Measurements from ENCODE around the gene BEND5.
A peak's percentile ranks its signal among the peaks of the same experiment; 100 is the strongest.

BEND5 gene

GRCh38 chr1:48697066-48697707 is 79.5 kb downstream of the BEND5 start:
- Histone ChIP-seq H4K8ac (ENCODE audit: low read depth, low read length) (no peak overlapping the region), H3K18ac (ENCODE audit: low read length) (no peak overlapping the region), H3K27ac (ENCODE audit: low read depth, low read length) (no peak overlapping the region), H3K9ac (ENCODE audit: low read length) (no peak overlapping the region), H3K27me3 (ENCODE audit: insufficient read depth, low read length, poor library complexity) (no peaks in the 10 kb centered on the region), H3K4me2 (ENCODE audit: low read length) (no peak overlapping the region), H3K4ac (ENCODE audit: low read depth, low read length) (no peak overlapping the region), H3K4me1 (ENCODE audit: control insufficient read depth, low read depth, low read length) (no peaks in the 10 kb centered on the region), H4K5ac (ENCODE audit: low read length) (no peak overlapping the region), H3K56ac (ENCODE audit: low read length) (no peak overlapping the region), H3K79me2 (ENCODE audit: control insufficient read depth, insufficient read depth, low read length) (no peaks in the 10 kb centered on the region), H3K79me1 (ENCODE audit: low read length) (no peaks in the 10 kb centered on the region), H2BK5ac (ENCODE audit: low read length) (no peak overlapping the region), H2AK5ac (ENCODE audit: low read length) (no peak overlapping the region), H3K4me3 (ENCODE audit: low read length) (no peak overlapping the region), H3K23ac (ENCODE audit: low read length) (no peak overlapping the region), H3K36me3 (ENCODE audit: control insufficient read depth, insufficient read depth, low read length) (no peaks in the 10 kb centered on the region), H2BK120ac (ENCODE audit: low read depth, low read length) (no peak overlapping the region), H2BK15ac (replicated peaks; ENCODE audit: low read depth) (no peak overlapping the region)
- DNase-seq: peak; percentile 69
- no CpG with 5 or more reads among the region's 5 CpGs for WGBS (ENCODE audit: extremely low coverage, insufficient coverage, low lambda C conversion rate)

GRCh38 chr1:48695161-48695560 is 81.5 kb downstream of the BEND5 start:
- no peak overlapping the region for H2BK120ac ChIP-seq (ENCODE audit: low read depth, low read length)
- H4K5ac ChIP-seq (ENCODE audit: low read length): no peak overlapping the region
- no peaks in the 10 kb centered on the region for H3K79me2 ChIP-seq (ENCODE audit: control insufficient read depth, insufficient read depth, low read length)
- H3K36me3 ChIP-seq (ENCODE audit: control insufficient read depth, insufficient read depth, low read length): no peaks in the 10 kb centered on the region
- DNase-seq: no peak
- no peaks in the 10 kb centered on the region for H3K27me3 ChIP-seq (ENCODE audit: insufficient read depth, low read length, poor library complexity)
- no peak overlapping the region for H2AK5ac ChIP-seq (ENCODE audit: low read length)
- H3K18ac ChIP-seq (ENCODE audit: low read length): no peak overlapping the region
- H4K8ac ChIP-seq (ENCODE audit: low read depth, low read length): no peak overlapping the region
- H3K4me3 ChIP-seq (ENCODE audit: low read length): no peak overlapping the region
- H3K79me1 ChIP-seq (ENCODE audit: low read length): no peaks in the 10 kb centered on the region
- no CpG with 5 or more reads among the region's 2 CpGs for WGBS (ENCODE audit: extremely low coverage, insufficient coverage, low lambda C conversion rate)
- no peak overlapping the region for H3K23ac ChIP-seq (ENCODE audit: low read length)
- no peaks in the 10 kb centered on the region for H3K4me1 ChIP-seq (ENCODE audit: control insufficient read depth, low read depth, low read length)
- no peak overlapping the region for H2BK5ac ChIP-seq (ENCODE audit: low read length)
- no peak overlapping the region for H3K9ac ChIP-seq (ENCODE audit: low read length)
- no peak overlapping the region for H3K4ac ChIP-seq (ENCODE audit: low read depth, low read length)
- no peak overlapping the region for H3K27ac ChIP-seq (ENCODE audit: low read depth, low read length)
- no peak overlapping the region for H3K4me2 ChIP-seq (ENCODE audit: low read length)
- no peak overlapping the region for H2BK15ac ChIP-seq (replicated peaks; ENCODE audit: low read depth)
- no peak overlapping the region for H3K56ac ChIP-seq (ENCODE audit: low read length)

GRCh38 chr1:48693674-48694320 is 82.9 kb downstream of the BEND5 start:
- H3K27ac ChIP-seq (ENCODE audit: low read depth, low read length): no peak overlapping the region
- H4K8ac ChIP-seq (ENCODE audit: low read depth, low read length): no peak overlapping the region
- no peak overlapping the region for H3K4ac ChIP-seq (ENCODE audit: low read depth, low read length)
- H3K56ac ChIP-seq (ENCODE audit: low read length): no peak overlapping the region
- no peak overlapping the region for H3K18ac ChIP-seq (ENCODE audit: low read length)
- no peak for DNase-seq
- no peak overlapping the region for H3K23ac ChIP-seq (ENCODE audit: low read length)
- no peak overlapping the region for H2AK5ac ChIP-seq (ENCODE audit: low read length)
- H3K9ac ChIP-seq (ENCODE audit: low read length): no peak overlapping the region
- H2BK120ac ChIP-seq (ENCODE audit: low read depth, low read length): no peak overlapping the region
- WGBS (ENCODE audit: extremely low coverage, insufficient coverage, low lambda C conversion rate): no CpG with 5 or more reads among the region's 12 CpGs
- no peak overlapping the region for H3K4me3 ChIP-seq (ENCODE audit: low read length)
- H2BK5ac ChIP-seq (ENCODE audit: low read length): no peak overlapping the region
- no peaks in the 10 kb centered on the region for H3K79me1 ChIP-seq (ENCODE audit: low read length)
- H3K4me2 ChIP-seq (ENCODE audit: low read length): no peak overlapping the region
- H3K36me3 ChIP-seq (ENCODE audit: control insufficient read depth, insufficient read depth, low read length): no peaks in the 10 kb centered on the region
- no peaks in the 10 kb centered on the region for H3K27me3 ChIP-seq (ENCODE audit: insufficient read depth, low read length, poor library complexity)
- no peaks in the 10 kb centered on the region for H3K79me2 ChIP-seq (ENCODE audit: control insufficient read depth, insufficient read depth, low read length)
- H4K5ac ChIP-seq (ENCODE audit: low read length): no peak overlapping the region
- no peak overlapping the region for H2BK15ac ChIP-seq (replicated peaks; ENCODE audit: low read depth)
- no peaks in the 10 kb centered on the region for H3K4me1 ChIP-seq (ENCODE audit: control insufficient read depth, low read depth, low read length)

- Histone ChIP-seq H2BK15ac (replicated peaks; ENCODE audit: low read depth) (no peak overlapping the region), H4K5ac (ENCODE audit: low read length) (no peak overlapping the region), H3K27me3 (ENCODE audit: insufficient read depth, low read length, poor library complexity) (no peaks in the 10 kb centered on the region), H3K79me1 (ENCODE audit: low read length) (no peaks in the 10 kb centered on the region), H3K79me2 (ENCODE audit: control insufficient read depth, insufficient read depth, low read length) (no peaks in the 10 kb centered on the region), H3K9ac (ENCODE audit: low read length) (no peak overlapping the region), H3K4me2 (ENCODE audit: low read length) (no peak overlapping the region), H3K4me1 (ENCODE audit: control insufficient read depth, low read depth, low read length) (no peaks in the 10 kb centered on the region), H3K23ac (ENCODE audit: low read length) (no peak overlapping the region), H3K4me3 (ENCODE audit: low read length) (no peak overlapping the region), H3K27ac (ENCODE audit: low read depth, low read length) (no peak overlapping the region), H3K36me3 (ENCODE audit: control insufficient read depth, insufficient read depth, low read length) (no peaks in the 10 kb centered on the region), H3K18ac (ENCODE audit: low read length) (no peak overlapping the region), H2BK120ac (ENCODE audit: low read depth, low read length) (no peak overlapping the region), H2BK5ac (ENCODE audit: low read length) (no peak overlapping the region), H3K56ac (ENCODE audit: low read length) (no peak overlapping the region), H4K8ac (ENCODE audit: low read depth, low read length) (no peak overlapping the region), H3K4ac (ENCODE audit: low read depth, low read length) (no peak overlapping the region), H2AK5ac (ENCODE audit: low read length) (no peak overlapping the region)
- no peak for DNase-seq
- WGBS (ENCODE audit: extremely low coverage, insufficient coverage, low lambda C conversion rate): no CpG with 5 or more reads among the region's 11 CpGs
Measured at GRCh38 chr1:48693180-48693579, 83.5 kb downstream of the BEND5 start.

- no peak overlapping the region for H3K4me2 ChIP-seq (ENCODE audit: low read length)
- no peak overlapping the region for H3K9ac ChIP-seq (ENCODE audit: low read length)
- no peak overlapping the region for H2AK5ac ChIP-seq (ENCODE audit: low read length)
- no peaks in the 10 kb centered on the region for H3K36me3 ChIP-seq (ENCODE audit: control insufficient read depth, insufficient read depth, low read length)
- no peaks in the 10 kb centered on the region for H3K27me3 ChIP-seq (ENCODE audit: insufficient read depth, low read length, poor library complexity)
- H3K4me3 ChIP-seq (ENCODE audit: low read length): no peak overlapping the region
- H4K8ac ChIP-seq (ENCODE audit: low read depth, low read length): no peak overlapping the region
- H3K79me1 ChIP-seq (ENCODE audit: low read length): no peaks in the 10 kb centered on the region
- H2BK5ac ChIP-seq (ENCODE audit: low read length): no peak overlapping the region
- no CpG with 5 or more reads among the region's 9 CpGs for WGBS (ENCODE audit: extremely low coverage, insufficient coverage, low lambda C conversion rate)
- H3K56ac ChIP-seq (ENCODE audit: low read length): no peak overlapping the region
- no peak overlapping the region for H3K23ac ChIP-seq (ENCODE audit: low read length)
- H3K4ac ChIP-seq (ENCODE audit: low read depth, low read length): no peak overlapping the region
- no peaks in the 10 kb centered on the region for H3K79me2 ChIP-seq (ENCODE audit: control insufficient read depth, insufficient read depth, low read length)
- no peak overlapping the region for H4K5ac ChIP-seq (ENCODE audit: low read length)
- no peak for DNase-seq
- H3K4me1 ChIP-seq (ENCODE audit: control insufficient read depth, low read depth, low read length): no peaks in the 10 kb centered on the region
- H2BK15ac ChIP-seq (replicated peaks; ENCODE audit: low read depth): no peak overlapping the region
- H3K18ac ChIP-seq (ENCODE audit: low read length): no peak overlapping the region
- H2BK120ac ChIP-seq (ENCODE audit: low read depth, low read length): no peak overlapping the region
- H3K27ac ChIP-seq (ENCODE audit: low read depth, low read length): no peak overlapping the region
Measured at GRCh38 chr1:48692235-48692634, 84.5 kb downstream of the BEND5 start.

Data from mesendoderm (in vitro differentiated cells).